CD14-positive monocyte (primary cell): Measurements from ENCODE around the gene OXNAD1. TPM values are rescaled to one million over a fixed set of nuclear protein-coding genes. Genes with fewer than 3 reads are reported as not detected.

ENCODE experiments used
- DNase-seq, 3 donors: peaks; one replicate each; pipeline ENCODE4 v3.0.0-alpha.2; 2011 to 2022
- H2AFZ ChIP-seq: 2 replicates; pipeline ENCODE4 v1.6.0; 2012; ENCODE audit warnings: mild to moderate bottlenecking, low read depth, low read length, inconsistent platforms; ENCODE audit not compliant: insufficient read depth, poor library complexity, severe bottlenecking
- H3K27ac ChIP-seq, 2 donors: 1 replicate in 1 of 2; 2 replicates in 1 of 2; pipeline ENCODE4 v1.5.1; 2012 to 2013; ENCODE audit warnings: low read length in 2 of 2, control low read depth in 1 of 2, inconsistent platforms in 1 of 2, low read depth in 1 of 2, mild to moderate bottlenecking in 1 of 2
- H3K27me3 ChIP-seq, 2 donors: one replicate each; pipeline versions ENCODE4 v1.6.0 to v1.6.1; 2011 to 2013; ENCODE audit warnings: low read length in 2 of 2; ENCODE audit not compliant: control insufficient read depth in 2 of 2, insufficient read depth in 2 of 2
- H3K36me3 ChIP-seq, 2 donors: replicated peaks in 1 of 2; 1 replicate in 1 of 2; 2 replicates in 1 of 2; pipeline versions ENCODE4 v1.5.1 to v1.6.1; 2012 to 2013; ENCODE audit warnings: low read length in 2 of 2, control low read depth in 1 of 2, inconsistent platforms in 1 of 2, mild to moderate bottlenecking in 1 of 2; ENCODE audit not compliant: insufficient read depth in 2 of 2, control insufficient read depth in 1 of 2
- H3K4me1 ChIP-seq, 2 donors: 1 replicate in 1 of 2; 2 replicates in 1 of 2; pipeline versions ENCODE4 v1.5.1 to v1.6.1; 2012 to 2013; ENCODE audit warnings: low read length in 2 of 2, control low read depth in 1 of 2, inconsistent platforms in 1 of 2, mild to moderate bottlenecking in 1 of 2, moderate library complexity in 1 of 2; ENCODE audit not compliant: insufficient read depth in 2 of 2, control insufficient read depth in 1 of 2
- H3K4me2 ChIP-seq: replicated peaks from 2 replicates; pipeline ENCODE3; 2012; ENCODE audit warnings: low read length, moderate library complexity, mild to moderate bottlenecking; ENCODE audit not compliant: poor library complexity, severe bottlenecking; ENCODE audit errors: extremely low read depth
- H3K4me3 ChIP-seq, 3 experiments: fragments of 200-600 bp in 1 of 3; sonication (generic) in 1 of 3; replicated peaks in 1 of 3; 1 replicate in 2 of 3; 2 replicates in 1 of 3; pipeline ENCODE4 v1.5.1; 2011 to 2013; ENCODE audit warnings: low read length in 3 of 3, mild to moderate bottlenecking in 3 of 3, control low read depth in 2 of 3, low read depth in 2 of 3, inconsistent platforms in 1 of 3, moderate library complexity in 1 of 3
- H3K79me2 ChIP-seq: 2 replicates; pipeline ENCODE4 v1.6.0; 2012; ENCODE audit warnings: mild to moderate bottlenecking, control low read depth, inconsistent platforms, low read length, moderate library complexity; ENCODE audit not compliant: insufficient read depth
- H3K9ac ChIP-seq: 2 replicates; pipeline ENCODE4 v1.6.0; 2017; ENCODE audit warnings: low read length, mild to moderate bottlenecking; ENCODE audit not compliant: insufficient read depth, poor library complexity, severe bottlenecking
- H3K9me3 ChIP-seq, 2 donors: replicated peaks in 1 of 2; 1 replicate in 1 of 2; 2 replicates in 1 of 2; pipeline versions ENCODE4 v1.5.1 to v1.6.1; 2012 to 2013; ENCODE audit warnings: low read length in 2 of 2, control low read depth in 1 of 2; ENCODE audit not compliant: control insufficient read depth in 1 of 2, insufficient read depth in 1 of 2
- H4K20me1 ChIP-seq: 2 replicates; pipeline ENCODE4 v1.6.0; 2012; ENCODE audit warnings: mild to moderate bottlenecking, low read length, control low read depth, moderate library complexity; ENCODE audit not compliant: insufficient read depth
- H3K27ac Mint-ChIP-seq, 7 donors: one replicate each; pipeline ENCODE4 v1.8.0; 2020; ENCODE audit warnings: mild to moderate bottlenecking in 7 of 7, mixed read lengths in 7 of 7, moderate library complexity in 6 of 7, inconsistent platforms in 2 of 7
- H3K27me3 Mint-ChIP-seq, 3 donors: one replicate each; pipeline ENCODE4 v1.8.0; 2021 to 2022; ENCODE audit warnings: low read depth in 3 of 3, mild to moderate bottlenecking in 3 of 3, mixed read lengths in 3 of 3, moderate library complexity in 3 of 3, inconsistent platforms in 1 of 3
- H3K36me3 Mint-ChIP-seq, 2 donors: one replicate each; pipeline ENCODE4 v1.8.0; 2020; ENCODE audit warnings: mixed read lengths in 2 of 2, inconsistent platforms in 1 of 2, mild to moderate bottlenecking in 1 of 2
- H3K4me1 Mint-ChIP-seq: one replicate; pipeline ENCODE4 v1.8.0; 2020; ENCODE audit warnings: mild to moderate bottlenecking, mixed read lengths
- H3K4me3 Mint-ChIP-seq, 2 donors: one replicate each; pipeline ENCODE4 v1.8.0; 2020; ENCODE audit warnings: mild to moderate bottlenecking in 2 of 2, mixed read lengths in 2 of 2, moderate library complexity in 1 of 2
- H3K9me3 Mint-ChIP-seq, 7 donors: one replicate each; pipeline ENCODE4 v1.8.0; 2020 to 2022; ENCODE audit warnings: mixed read lengths in 7 of 7, mild to moderate bottlenecking in 6 of 7, moderate library complexity in 6 of 7, inconsistent platforms in 2 of 7
- WGBS: methylation state at CpG from one replicate; pipeline ENCODE4 v1.1.5; 2013; ENCODE audit warnings: missing lambda C conversion rate; ENCODE audit not compliant: insufficient coverage; 5-methylcytosine and 5-hydroxymethylcytosine counted together
- intact Hi-C, 2 donors: fragments of 100-400 bp; cut with micrococcal nuclease; formaldehyde crosslinking; loops; one replicate each; pipeline versions ENCODE4 v1.15.0 to v1.15.1; 2023
- polyA plus RNA-seq, 3 donors: library from polyadenylated mRNA; depleted of rRNA in 1 of 3; unstranded in 2 of 3; stranded (reverse) in 1 of 3; fragments of 300-500 nt in 2 of 3; fragments of >200 nt in 1 of 3; fragmentation: Illumina TruSeq in 2 of 3; gene quantifications; 1 replicate in 2 of 3; 2 replicates in 1 of 3; pipeline ENCODE4 v1.2.3, GENCODE V29; 2012 to 2021
- TF ChIP-seq, protein P1 (sequence below): fragments of 200-600 bp; IDR thresholded peaks from one replicate; pipeline ENCODE4 v1.8.0; 2022; ENCODE audit warnings: antibody characterized with exemption, mild to moderate bottlenecking

Gene OXNAD1
- polyA plus RNA-seq, 3 donors = 3.7 to 5.1 (median 4.4) TPM

DNA sequence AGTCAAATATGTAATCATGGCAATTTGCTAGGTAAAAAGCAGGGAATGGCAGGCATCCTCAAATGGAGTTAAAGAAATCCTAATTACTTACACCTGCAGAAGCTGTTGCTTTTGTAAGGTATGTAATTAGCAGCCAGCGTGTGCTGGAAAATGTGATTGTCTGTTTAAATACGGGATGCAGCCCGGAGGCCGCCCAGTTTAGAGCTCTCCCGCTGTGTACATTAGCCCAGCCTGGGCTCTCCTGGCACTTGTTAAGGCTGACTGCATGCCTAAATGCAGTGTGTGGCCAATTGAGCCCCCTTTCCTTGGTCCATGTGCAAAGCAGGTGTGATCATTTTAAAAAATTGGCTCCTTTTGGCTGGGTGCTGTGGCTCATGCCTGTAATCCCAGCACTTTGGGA lies 9.3 kb upstream of the OXNAD1 start:
- H3K36me3 Mint-ChIP-seq = peaks cover 19 to 20% of the 10 kb centered on the region in 2 donors
- Histone ChIP-seq H3K4me2 (no peak overlapping the region), H3K4me3 (no peak overlapping the region), H3K9me3 (no peaks in the 10 kb centered on the region), H3K4me1 (peaks cover 19% of the 10 kb centered on the region in 2 donors), H3K9ac (no peak overlapping the region), H2AFZ (no peak overlapping the region), H3K27me3 (no peaks in the 10 kb centered on the region), H4K20me1 (no peaks in the 10 kb centered on the region), H3K79me2 (no peaks in the 10 kb centered on the region), H3K36me3 (peaks cover 12 to 30% of the 10 kb centered on the region in 2 donors), H3K27ac (no peak overlapping the region)
- H3K27ac Mint-ChIP-seq = no peak overlapping the region
- TF ChIP-seq, protein P1, sequence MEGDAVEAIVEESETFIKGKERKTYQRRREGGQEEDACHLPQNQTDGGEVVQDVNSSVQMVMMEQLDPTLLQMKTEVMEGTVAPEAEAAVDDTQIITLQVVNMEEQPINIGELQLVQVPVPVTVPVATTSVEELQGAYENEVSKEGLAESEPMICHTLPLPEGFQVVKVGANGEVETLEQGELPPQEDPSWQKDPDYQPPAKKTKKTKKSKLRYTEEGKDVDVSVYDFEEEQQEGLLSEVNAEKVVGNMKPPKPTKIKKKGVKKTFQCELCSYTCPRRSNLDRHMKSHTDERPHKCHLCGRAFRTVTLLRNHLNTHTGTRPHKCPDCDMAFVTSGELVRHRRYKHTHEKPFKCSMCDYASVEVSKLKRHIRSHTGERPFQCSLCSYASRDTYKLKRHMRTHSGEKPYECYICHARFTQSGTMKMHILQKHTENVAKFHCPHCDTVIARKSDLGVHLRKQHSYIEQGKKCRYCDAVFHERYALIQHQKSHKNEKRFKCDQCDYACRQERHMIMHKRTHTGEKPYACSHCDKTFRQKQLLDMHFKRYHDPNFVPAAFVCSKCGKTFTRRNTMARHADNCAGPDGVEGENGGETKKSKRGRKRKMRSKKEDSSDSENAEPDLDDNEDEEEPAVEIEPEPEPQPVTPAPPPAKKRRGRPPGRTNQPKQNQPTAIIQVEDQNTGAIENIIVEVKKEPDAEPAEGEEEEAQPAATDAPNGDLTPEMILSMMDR = no peak
- no peaks in the 10 kb centered on the region for H3K27me3 Mint-ChIP-seq
- no peak overlapping the region for H3K4me3 Mint-ChIP-seq
- no peaks in the 10 kb centered on the region for H3K9me3 Mint-ChIP-seq
- WGBS = 98% methylated on average over 5 of the region's 5 CpGs
- peaks cover 37% of the 10 kb centered on the region for H3K4me1 Mint-ChIP-seq
- no peak for DNase-seq
- intact Hi-C loops = no loop called here

DNA sequence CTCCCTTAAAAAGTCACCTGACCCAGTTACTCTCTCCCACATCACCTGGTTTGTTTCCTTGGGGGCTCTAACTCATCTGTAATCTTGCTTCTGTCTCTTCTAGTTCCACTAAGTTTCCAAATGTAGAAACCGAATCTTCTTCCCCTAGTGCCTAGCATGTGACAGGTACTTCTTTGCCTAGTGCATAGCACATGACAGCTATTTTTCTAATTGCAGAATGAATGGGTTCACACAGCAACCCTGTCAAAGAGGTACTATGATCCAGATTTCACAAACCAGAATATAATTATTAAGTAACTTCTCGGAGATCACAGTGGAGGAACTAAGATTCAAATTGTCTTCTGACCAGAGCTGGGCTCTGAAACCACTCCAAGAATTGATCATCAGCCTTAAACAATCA lies 7.7 kb upstream of the OXNAD1 start:
- Histone ChIP-seq H4K20me1 (no peaks in the 10 kb centered on the region), H3K4me1 (peaks cover 27% of the 10 kb centered on the region in 2 donors), H3K27me3 (no peaks in the 10 kb centered on the region), H3K79me2 (peaks cover 11% of the 10 kb centered on the region), H2AFZ (no peak overlapping the region), H3K9me3 (no peaks in the 10 kb centered on the region), H3K27ac (no peak overlapping the region), H3K4me3 (no peak overlapping the region), H3K36me3 (peaks cover 12 to 42% of the 10 kb centered on the region in 2 donors), H3K9ac (no peak overlapping the region), H3K4me2 (no peak overlapping the region)
- Mint-ChIP-seq H3K4me1 (peaks cover 30% of the 10 kb centered on the region), H3K9me3 (no peaks in the 10 kb centered on the region), H3K4me3 (no peak overlapping the region), H3K27ac (no peak overlapping the region), H3K36me3 (peaks cover 21 to 28% of the 10 kb centered on the region in 2 donors), H3K27me3 (no peaks in the 10 kb centered on the region)
- DNase-seq = no peak
- intact Hi-C loops = no loop called here
- 50% methylated on average over 2 of the region's 2 CpGs for WGBS
- TF ChIP-seq, protein P1 = no peak
